Measurements from ENCODE around the gene BTN1A1. TPM values are rescaled to one million over a fixed set of nuclear protein-coding genes. Genes with fewer than 3 reads are reported as not detected.

The BTN1A1 gene
- total and polyA plus RNA-seq, 12 donors = not detected

GRCh38 chr6:26539071-26539615 is 39.0 kb downstream of the BTN1A1 start:
- peaks cover 0 to 28% (median 9%) of the 10 kb centered on the region in 9 donors for H3K36me3 ChIP-seq
- intact Hi-C loops (cut with DNase I) = loop anchor here in 4 of 10 donors (2.0 to 10.0 kb wide), 3 partner anchors 14 to 344 kb away; a partner anchor contains a TSS
- H3K9me3 ChIP-seq = no peaks in the 10 kb centered on the region
- WGBS, 2 donors = 76% methylated on average over 16 of the region's 16 CpGs
- peak overlapping the region in 9 of 10 donors; percentile 74 to 97 (median 93) for H3K27ac ChIP-seq
- peaks cover 4 to 39% (median 31%) of the 10 kb centered on the region in 9 donors for H3K4me1 ChIP-seq
- TF ChIP-seq, protein P1, sequence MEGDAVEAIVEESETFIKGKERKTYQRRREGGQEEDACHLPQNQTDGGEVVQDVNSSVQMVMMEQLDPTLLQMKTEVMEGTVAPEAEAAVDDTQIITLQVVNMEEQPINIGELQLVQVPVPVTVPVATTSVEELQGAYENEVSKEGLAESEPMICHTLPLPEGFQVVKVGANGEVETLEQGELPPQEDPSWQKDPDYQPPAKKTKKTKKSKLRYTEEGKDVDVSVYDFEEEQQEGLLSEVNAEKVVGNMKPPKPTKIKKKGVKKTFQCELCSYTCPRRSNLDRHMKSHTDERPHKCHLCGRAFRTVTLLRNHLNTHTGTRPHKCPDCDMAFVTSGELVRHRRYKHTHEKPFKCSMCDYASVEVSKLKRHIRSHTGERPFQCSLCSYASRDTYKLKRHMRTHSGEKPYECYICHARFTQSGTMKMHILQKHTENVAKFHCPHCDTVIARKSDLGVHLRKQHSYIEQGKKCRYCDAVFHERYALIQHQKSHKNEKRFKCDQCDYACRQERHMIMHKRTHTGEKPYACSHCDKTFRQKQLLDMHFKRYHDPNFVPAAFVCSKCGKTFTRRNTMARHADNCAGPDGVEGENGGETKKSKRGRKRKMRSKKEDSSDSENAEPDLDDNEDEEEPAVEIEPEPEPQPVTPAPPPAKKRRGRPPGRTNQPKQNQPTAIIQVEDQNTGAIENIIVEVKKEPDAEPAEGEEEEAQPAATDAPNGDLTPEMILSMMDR (IDR thresholded peaks at IDR 0.05) = no peak
- no peaks in the 10 kb centered on the region for H3K27me3 ChIP-seq
- ATAC-seq = no peak
- H3K4me3 ChIP-seq = peak overlapping the region; percentile 53 to 97 (median 77)
- no peak for DNase-seq

DNA sequence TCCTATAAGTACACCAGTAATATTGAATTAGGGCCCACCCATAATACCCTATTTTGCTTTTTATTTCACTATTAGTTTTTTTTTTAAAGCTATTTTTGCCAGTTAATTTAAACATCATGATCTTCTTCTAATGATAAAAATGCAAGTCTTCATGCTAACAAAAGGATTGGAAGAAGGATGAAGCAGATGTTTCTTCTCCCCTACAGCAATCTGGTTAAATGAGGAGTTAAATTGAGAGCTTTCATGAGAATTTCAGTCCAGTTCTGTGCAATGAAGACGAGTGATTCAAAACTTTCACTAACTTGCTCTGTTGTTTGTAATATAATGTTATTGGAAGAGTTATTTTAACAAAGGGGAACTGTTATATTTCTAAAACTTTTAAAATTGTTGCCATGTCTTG is 41.5 kb downstream of the BTN1A1 start:
- 62 to 73% methylated on average over 1 of the region's 1 CpG for WGBS, 2 donors
- H3K27ac ChIP-seq = no peak overlapping the region
- H3K4me3 ChIP-seq = no peak overlapping the region
- TF ChIP-seq, protein P1 (IDR thresholded peaks at IDR 0.05) = no peak
- no peak for ATAC-seq
- no peaks in the 10 kb centered on the region for H3K9me3 ChIP-seq
- no peak for DNase-seq
- H3K36me3 ChIP-seq = peaks cover 0 to 51% (median 9%) of the 10 kb centered on the region in 9 donors
- intact Hi-C loops (cut with DNase I) = no loop called here
- H3K27me3 ChIP-seq = no peaks in the 10 kb centered on the region
- H3K4me1 ChIP-seq = peaks cover 4 to 23% (median 18%) of the 10 kb centered on the region in 9 donors

DNA sequence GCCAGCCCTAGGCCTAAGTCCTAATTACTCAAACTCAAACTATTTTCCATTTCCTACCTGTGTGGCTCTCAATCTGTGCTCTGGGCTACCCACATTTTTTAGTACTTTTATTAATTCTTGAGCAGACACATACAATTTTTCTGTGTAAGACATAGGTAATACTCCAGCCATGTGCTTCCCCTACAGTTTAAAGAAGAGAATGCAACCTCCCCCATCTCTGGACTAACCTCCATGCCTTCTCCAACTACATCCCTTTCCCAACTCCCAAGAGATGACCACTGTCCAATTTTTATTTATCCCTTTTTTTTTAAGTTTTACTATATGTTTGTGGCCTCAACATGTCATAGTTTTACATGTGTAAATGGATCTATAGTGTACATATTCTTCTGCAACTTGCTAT is 43.9 kb downstream of the BTN1A1 start:
- H3K36me3 ChIP-seq = peaks cover 0 to 55% (median 9%) of the 10 kb centered on the region in 9 donors

GRCh38 chr6:26544473-26544872 is 44.4 kb downstream of the BTN1A1 start:
- H3K36me3 ChIP-seq = peaks cover 0 to 55% (median 9%) of the 10 kb centered on the region in 9 donors
- no peak overlapping the region for H3K4me3 ChIP-seq
- peaks cover 0 to 13% (median 4%) of the 10 kb centered on the region in 9 donors for H3K4me1 ChIP-seq
- intact Hi-C loops (cut with DNase I) = no loop called here
- DNase-seq = no peak
- H3K9me3 ChIP-seq = no peaks in the 10 kb centered on the region
- no peak for ATAC-seq
- TF ChIP-seq, protein P1 (IDR thresholded peaks at IDR 0.05) = no peak
- no peak overlapping the region for H3K27ac ChIP-seq
- H3K27me3 ChIP-seq = no peaks in the 10 kb centered on the region

More for the DNA sequence above, 43.9 kb downstream of the BTN1A1 start:
- H3K4me3 ChIP-seq = no peak overlapping the region
- ATAC-seq (no peak), DNase-seq (no peak)
- H3K9me3 ChIP-seq = no peaks in the 10 kb centered on the region
- intact Hi-C loops (cut with DNase I) = no loop called here
- no peaks in the 10 kb centered on the region for H3K27me3 ChIP-seq
- peaks cover 3 to 18% (median 9%) of the 10 kb centered on the region in 9 donors for H3K4me1 ChIP-seq
- TF ChIP-seq, protein P1 (IDR thresholded peaks at IDR 0.05) = peak in 3 of 9 donors; percentile 8 to 46 (median 28)
- no peak overlapping the region for H3K27ac ChIP-seq
